HG02678 (cell line): ENCODE results near the gene MOB3C.
"Not testable (repeated sequence)": the region's sequence is repeated elsewhere in the genome, so short reads cannot be mapped to it uniquely, and the experiment has no call there.

Experiments
- ATAC-seq: cut with Tn5 transposase; IDR thresholded peaks from one replicate; pipeline ENCODE4 v1.9.1; 2021; ENCODE audit warnings: mild to moderate bottlenecking, moderate library complexity; ENCODE audit not compliant: unreplicated experiment

MOB3C gene

DNA sequence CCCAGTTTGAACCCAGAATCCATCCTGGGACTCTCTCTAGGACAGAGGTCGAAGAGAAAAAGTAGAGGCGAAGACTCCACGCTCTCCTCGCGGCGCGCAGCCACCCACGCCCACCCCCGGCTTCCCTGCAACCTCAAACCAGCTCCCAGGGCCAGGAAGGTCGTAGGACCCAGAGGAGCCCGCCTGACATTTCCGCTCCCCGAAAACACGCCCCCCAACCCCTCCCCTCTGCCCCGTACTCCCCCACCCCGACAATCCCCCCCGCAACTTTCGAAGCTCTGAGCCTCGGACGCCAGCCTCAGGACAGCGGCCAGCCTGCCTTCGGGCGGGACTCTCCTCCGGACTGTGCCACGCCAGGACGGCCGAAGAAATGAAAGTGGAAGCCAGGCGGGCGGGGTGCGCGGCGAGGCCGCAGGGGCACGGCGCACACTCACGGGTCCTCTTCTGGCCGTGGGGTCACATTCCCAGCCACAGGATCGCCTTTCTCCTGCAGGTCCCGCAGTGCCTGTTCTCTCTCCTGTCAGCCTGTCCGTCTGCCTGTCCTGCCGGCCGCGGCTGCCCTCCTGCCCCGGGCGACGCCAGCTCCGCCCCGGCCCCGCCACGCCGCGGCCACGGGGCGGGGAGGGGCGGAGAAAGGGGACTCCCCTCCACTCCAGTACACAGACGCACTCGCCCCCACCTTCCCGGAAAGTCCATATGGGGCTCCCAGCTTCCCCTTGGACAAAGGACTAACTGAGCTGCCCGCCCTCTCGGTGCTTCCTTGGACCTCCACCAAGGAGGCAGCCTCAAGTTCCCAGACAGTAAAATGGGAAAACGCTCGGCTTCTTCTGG, at the start of gene MOB3C:
MOB3C (minus strand) TSS at position 535 of the 831 bp plus-strand sequence. CDS start 3,490 bp downstream, outside the sequence.
- ATAC-seq: peak; percentile 68

DNA sequence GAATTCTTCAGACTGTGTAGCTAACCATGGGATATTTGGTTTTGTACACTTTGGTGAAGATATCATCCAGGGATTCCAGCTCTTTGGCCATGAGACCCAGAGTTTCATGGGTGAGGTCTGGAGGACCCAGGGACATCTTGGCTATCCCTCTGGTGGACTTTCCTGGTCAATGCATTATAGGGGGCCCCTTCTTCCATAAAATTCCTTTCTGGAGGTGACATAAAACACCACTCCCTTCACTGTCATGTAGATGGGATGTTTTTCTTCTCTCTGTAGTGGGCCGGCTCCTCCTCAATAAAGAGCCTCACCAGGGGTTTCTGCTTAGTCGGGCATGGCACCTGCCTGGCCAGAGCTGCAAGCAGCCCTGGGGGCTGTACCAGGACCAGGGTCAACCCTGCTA, 49.4 kb upstream of the MOB3C start:
- no peak for ATAC-seq

DNA sequence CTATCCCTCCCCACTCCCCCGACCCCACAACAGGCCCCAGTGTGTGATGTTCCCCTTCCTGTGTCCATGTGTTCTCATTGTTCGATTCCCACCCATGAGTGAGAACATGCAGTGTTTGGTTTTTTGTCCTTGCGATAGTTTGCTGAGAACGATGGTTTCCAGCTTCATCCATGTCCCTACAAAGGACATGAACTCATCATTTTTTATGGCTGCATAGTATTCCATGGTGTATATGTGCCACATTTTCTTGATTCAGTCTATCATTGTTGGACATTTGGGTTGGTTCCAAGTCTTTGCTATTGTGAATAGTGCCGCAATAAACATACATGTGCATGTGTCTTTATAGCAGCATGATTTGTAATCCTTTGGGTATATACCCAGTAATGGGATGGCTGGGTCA, 46.3 kb upstream of the MOB3C start:
- ATAC-seq: not testable (repeated sequence)

DNA sequence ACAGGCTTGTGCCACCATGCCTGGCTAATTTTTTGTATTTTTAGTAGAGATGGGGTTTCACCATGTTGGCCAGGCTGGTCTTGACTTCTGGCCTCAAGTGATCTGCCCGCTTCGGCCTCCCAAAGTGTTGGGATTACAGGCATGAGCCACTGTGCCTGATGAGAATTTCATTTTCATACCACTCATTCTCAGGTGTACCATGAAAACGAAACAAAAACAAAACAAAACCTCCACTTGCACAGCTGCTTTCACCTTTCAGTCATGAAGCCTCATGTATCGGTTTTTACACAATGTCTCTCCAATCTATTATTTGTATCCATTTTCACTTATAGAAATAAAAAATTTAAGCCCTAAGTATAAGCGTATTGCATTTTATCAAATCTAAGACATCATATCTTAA, 43.5 kb upstream of the MOB3C start:
- ATAC-seq: peak; percentile 70

DNA sequence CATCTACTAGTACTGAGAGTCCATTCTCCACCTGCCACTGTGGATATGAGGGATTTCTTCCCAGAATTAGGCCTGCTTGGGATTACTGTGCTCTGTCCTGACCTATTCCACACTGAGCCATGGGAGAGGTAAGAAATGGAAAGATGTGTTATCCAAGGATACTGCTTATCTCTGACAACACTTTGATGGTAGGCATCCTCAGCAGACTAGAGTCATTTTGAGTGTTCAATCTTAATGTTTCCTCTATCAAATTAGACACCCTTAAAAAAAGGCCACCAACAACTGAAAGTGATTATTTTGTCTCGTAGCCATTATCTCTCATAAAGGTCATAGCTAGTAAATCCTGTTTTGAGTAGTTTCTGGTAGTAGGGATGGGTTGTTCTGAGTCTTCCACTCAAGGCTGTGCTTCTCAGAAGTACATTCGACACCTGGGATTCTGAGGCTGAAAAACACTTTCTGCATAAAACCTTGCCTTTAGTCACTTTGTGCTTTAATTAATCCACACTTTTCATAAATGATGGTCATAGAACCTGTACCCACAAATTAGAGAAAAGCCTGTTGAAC, 42.8 kb upstream of the MOB3C start:
- ATAC-seq: no peak

DNA sequence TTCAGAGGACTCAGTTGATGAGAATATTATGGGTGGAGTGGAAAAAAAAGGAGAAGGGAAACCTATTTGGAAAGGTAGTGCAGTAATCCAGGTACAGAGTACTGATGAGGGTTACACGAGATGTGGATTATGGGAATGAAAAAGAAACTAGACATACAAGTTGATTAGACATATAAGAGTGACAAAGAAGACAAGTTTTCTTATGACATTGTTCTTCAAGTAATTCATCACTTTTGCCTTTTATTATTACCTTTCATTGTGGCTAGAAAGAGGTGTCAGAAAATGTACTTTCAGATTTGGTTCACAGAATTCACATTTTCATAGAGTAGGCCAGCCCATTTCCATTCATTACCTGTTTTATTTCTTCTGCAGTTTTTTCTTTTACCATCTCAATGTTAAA, 41.2 kb upstream of the MOB3C start:
- no peak for ATAC-seq

DNA sequence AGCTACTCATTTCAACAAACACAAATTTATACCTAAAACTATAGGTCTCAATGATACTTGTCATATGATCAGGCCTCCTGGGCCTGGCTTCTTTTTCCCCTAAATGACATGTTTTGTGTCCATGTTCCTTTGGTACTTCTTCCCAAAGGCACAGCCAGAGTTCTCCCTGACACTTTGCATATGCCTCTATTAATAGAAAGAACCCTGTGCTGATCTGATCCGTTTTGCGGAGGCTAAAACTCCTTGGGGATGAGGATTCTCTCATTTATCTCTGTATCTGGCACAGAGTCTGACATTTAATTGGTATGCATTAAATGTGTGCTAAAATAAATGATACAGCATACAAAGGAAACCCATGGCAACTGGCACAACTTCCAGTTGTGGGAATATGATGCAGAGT, 40.0 kb upstream of the MOB3C start:
- ATAC-seq: no peak

DNA sequence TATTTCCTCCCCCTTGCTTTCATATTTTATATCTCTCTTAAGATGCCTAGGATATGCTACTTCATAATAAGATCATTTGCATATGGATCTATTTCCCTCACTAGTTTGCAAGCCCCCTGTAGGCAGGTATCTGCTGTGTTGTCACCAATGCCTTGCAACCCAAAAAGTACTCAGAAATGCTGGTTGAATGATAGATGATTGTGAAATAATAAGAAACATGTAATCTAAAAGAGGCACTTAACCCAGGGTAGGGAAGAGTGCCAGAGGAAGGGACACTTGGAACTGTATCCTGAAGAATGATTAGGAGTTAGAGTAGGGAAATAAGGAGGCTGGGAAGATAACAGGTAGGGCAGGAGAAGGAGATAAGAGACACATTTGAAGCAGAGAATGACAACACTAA, 39.2 kb upstream of the MOB3C start:
- ATAC-seq: no peak

DNA sequence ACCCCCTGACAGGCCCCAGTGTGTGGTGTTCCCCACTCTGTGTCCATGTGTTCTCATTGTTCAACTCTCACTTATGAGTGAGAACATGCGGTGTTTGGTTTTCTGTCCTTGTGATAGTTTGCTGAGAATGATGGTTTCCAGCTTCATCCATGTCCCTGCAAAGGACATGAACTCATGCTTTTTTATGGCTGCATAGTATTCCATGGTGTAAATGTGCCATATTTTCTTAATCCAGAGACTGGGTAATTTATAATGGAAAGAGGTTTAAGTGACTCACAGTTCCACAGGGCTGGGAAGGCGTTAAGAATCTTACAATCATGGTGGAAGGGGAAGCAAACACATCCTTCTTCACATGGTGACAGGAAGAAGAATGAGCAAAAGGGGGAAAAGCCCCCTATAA, 38.1 kb upstream of the MOB3C start:
- ATAC-seq: not testable (repeated sequence)

DNA sequence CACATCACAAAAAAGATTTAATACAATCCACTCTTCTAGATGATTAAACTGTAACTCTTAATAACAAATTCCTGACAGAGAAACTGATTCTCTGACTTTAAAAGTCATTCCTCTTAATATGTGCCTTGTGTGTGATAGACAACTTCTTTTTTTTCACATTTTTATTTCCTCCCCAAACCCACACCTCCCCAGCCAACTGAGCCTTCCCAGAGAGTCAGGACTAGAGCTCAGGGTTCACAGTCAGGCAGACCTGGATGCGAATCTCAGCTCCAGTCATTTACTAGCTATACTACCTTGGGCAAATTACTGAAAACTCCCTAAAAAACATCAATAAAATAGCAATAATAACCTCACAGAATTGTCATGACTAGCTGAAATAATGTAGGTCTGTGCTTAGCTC, 37.4 kb upstream of the MOB3C start:
- ATAC-seq: no peak

DNA sequence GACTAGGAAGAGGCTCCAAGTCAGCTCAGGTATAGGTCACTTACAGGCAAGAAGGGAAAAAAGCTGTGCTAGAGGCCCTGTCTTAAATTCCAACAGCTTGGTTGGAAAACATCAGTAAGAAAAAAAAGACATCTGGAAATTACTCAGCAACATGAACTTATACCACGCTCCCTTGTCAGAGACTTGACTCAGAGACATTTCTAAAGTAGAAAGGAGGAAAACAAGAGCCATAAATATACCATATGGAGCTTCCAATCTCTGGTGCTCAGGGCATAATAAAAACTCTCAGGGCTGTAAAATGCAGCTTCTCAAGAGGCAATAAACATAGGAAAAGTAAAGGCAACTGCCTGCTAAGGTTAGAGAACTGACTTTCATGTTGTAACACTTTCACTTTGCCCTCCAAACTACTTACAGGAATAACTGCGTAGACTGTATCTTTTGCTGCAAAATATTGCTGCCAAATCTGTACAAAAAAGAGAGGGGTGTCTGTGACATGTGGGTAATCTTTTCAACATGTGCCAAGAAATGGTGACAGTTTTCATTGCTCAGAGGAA, 36.9 kb upstream of the MOB3C start:
- no peak for ATAC-seq

DNA sequence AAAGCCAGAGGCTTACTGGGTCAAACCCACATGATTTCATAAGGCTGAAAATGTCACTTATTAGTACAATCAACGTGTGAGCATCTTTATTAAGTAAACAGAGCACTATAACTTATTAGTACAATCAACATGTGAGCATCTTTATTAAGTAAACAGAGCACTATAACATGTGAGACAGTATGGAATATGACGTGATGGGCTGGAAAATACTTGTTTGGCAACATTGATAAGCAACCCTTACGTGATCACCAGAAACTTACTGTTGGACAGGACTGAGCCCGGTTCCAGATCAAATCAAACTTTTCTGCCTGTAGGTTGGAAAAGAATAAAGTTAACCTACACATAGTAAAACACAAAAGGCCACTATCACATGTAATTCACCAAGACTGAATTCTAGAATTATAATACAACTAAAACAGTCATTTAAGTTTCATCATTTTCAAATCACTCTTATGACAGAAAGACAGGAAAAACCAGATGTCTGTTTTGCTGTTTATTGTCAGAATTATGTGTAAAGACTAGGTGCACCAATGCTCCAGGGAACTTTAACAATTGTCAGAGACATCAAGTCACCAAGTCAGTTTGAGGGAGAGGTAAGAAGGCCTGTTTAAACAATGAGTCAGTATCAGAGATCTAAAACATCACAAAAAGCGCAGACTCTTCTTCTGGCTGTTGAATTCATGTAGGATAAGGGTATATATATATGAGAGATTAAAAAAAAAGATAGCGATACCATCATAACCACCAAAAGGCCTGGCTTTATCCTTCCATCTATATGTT, 35.9 kb upstream of the MOB3C start:
- ATAC-seq: no peak

DNA sequence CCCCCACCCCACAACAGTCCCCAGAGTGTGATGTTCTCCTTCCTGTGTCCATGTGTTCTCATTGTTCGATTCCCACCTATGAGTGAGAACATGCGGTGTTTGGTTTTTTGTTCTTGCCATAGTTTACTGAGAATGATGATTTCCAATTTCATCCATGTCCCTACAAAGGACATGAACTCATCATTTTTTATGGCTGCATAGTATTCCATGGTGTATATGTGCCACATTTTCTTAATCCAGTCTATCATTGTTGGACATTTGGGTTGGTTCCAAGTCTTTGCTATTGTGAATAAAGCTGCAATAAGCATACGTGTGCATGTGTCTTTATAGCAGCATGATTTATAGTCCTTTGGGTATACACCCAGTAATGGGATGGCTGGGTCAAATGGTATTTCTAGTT, 34.5 kb upstream of the MOB3C start:
- ATAC-seq: not testable (repeated sequence)

DNA sequence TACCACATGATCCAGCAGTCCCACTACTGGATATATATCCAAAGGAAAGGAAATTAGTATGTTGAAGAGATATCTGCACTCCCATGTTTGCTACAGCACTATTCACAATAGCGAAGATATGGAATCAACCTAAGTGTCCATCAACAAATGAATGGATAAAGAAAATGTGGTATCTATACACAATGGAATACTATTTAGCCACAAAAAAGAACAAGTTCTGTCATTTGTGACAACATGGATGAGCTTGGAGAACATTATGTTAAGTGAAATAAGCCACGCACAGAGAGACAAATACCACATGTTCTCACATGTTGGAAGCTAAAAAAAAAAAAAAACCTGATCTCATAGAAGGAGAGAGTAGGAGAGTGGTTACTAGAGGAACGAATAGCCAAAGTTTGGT, 33.9 kb upstream of the MOB3C start:
- ATAC-seq: no peak

DNA sequence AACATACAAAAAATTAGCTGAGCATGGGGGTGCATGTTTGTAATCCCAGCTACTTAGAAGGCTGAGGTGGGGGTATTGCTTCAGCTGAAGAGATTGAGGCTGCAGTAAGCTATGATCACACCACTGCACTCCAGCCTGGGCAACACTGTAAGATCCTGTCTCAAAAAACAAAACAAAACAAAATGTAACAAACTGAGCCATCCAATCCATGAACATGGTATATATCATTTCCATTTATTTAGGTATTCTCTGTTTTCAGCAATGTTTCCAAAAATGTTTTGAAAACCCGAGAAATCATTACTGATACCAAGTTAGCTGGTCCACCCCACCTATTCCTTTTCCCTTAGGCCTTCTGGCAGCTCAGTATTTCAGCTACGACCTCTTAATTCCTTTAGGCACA, 33.2 kb upstream of the MOB3C start:
- no peak for ATAC-seq

DNA sequence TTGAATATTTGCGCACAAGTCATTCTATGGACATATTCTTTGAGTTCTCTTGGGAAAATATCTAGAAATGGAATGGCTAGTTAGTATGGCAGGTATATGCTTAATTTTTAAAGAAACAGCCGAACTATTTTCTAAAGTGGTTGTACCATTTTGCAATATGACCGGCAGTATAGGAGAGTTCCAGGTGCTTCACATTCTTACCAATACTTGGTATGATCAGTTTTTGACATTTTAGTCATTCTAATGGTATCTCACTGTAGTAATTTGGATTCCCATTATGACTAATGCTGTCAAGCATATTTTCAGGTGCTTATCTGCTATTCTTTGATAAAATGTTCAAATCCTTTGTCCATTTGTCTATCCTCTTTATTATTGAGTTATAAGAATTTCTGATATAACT, 31.0 kb upstream of the MOB3C start:
- ATAC-seq: no peak

DNA sequence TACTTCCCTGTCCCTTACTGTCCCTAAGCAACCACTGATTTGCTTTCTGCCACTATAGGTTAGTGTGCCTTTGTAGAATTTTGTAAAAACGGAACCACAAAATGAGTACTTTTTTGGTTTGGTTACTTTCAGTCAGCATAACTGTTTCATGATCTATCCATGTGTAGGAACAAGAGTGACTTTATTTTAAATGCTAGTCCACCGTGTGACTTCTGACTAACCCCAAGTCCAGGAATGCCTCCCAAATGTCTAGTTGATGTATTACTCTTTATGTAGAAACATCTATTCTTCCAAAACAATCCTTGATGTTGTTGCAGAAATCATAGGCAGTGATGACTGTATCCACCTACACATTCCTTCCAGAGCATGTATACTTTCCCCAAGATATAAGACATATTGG, 30.2 kb upstream of the MOB3C start:
- ATAC-seq: no peak

DNA sequence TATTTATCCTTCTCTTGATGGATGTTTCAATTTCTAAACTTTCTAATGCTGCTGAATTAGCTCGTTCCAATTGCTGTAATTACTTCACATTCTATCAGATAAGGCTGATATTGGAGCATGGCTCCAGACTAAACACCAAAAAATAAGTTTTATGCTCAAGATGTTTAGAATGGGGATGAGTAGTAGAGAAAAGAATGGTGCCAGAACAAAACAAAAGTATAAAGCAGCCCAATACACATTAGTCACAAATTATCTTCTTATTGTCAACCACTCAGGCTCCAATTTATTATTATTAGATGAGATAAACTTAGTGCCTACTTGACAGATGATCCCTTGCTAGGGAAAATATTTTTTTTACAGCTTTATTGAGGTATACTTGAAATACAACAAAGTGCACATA, 29.7 kb upstream of the MOB3C start:
- no peak for ATAC-seq

DNA sequence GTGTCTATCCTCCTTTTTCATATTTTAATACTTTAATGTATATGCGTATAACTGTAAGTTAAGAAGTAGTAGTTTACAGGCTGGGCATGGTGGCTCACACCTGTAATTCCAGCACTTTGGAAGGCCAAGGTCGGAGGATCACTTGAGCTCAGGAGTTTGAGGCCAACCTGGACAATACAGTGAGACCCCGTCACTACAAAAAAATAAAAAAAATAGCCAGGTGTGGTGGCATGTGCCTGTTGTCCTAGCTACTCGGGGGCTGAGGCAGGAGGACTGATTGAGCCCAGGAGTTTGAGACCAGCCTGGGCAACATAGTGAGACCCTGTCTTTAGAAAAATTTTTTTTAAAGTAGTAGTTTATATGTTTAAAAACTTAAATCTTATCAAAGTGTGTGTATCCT, 29.2 kb upstream of the MOB3C start:
- no peak for ATAC-seq

DNA sequence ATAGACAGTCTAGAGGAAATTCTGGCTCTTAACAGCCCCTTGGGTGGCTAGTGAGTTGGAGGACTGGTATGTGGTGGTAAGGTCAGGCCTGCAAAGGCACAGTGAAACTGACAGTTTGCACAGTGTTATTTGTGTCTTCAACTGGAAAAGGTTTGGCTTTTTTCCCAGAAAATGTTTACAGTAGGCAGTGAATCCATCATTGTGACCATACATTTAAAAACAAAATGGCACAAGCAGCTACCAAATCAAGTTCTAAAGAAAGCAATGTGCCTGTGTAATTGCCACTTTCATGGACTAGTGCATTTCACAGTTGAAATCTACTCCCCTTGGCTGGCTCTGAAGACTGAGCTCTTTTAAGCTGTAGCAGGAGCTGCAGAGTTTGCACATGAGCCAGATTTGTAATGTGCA, 26.8 kb upstream of the MOB3C start:
- ATAC-seq: no peak

DNA sequence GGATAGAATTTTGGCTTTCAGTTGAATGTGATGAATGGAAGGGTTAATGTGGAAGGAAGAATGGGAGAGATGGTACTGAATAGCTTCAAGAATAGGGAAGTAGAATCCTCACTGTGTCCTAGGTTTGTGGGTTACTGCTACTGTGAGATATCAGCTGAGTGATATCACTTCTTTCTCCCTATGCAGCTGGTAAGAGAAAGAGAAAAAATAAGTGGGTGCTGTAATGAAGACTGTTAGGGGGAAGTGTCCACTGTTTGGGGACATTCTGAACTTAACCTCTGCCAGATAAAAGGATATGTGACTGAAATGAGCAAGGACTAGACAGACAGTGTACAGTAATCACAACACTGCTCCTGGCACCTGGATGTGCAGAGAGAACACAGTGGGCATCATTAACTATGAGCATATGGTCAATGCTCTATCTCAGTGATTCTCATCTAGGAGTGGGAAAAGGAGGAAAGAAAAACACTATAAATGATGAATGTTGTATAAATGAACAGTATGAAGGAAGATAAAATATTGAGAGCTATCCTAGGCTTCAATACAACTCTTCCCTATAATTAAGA, 25.6 kb upstream of the MOB3C start:
- ATAC-seq: no peak
